IMR-90 (cell line): ENCODE data around the gene SLC9A7. TPM values are rescaled to one million over a fixed set of nuclear protein-coding genes. Genes with fewer than 3 reads are reported as not detected.

ENCODE experiments used
- ATAC-seq: fragments of 200-7000 bp; cut with Tn5 transposase; 2 replicates; pipeline ENCODE4 v1.9.1; 2020; ENCODE audit warnings: low read depth, mild to moderate bottlenecking, moderate library complexity
- BruUV-seq: library from RNA; stranded (reverse); fragments of 400-500 nt; replicated peaks from 2 replicates; lab custom pipeline; 2021; lab: Mats Ljungman, UMichigan
- CTCF ChIA-PET: fragments of 300-600 bp; formaldehyde crosslinking; extraction: SDS; loops from one replicate; lab custom pipeline; 2021; ENCODE audit warnings: antibody characterized with exemption; lab: Yijun Ruan, JAX
- POLR2A ChIA-PET: fragments of 300-600 bp; sonication (Branson Sonifier 250); formaldehyde crosslinking; loops from one replicate; lab custom pipeline; 2022; ENCODE audit warnings: antibody characterized with exemption; ENCODE audit not compliant: unreplicated experiment; lab: Charles Lee
- DNase-seq: peaks from one replicate; pipeline ENCODE4 v3.0.0; 2013
- H2AFZ ChIP-seq: replicated peaks from 2 replicates; pipeline ENCODE3; 2013; ENCODE audit warnings: low read length, mild to moderate bottlenecking; ENCODE audit not compliant: poor library complexity
- H2AK5ac ChIP-seq: 2 replicates; pipeline ENCODE4 v1.6.1; 2013; ENCODE audit warnings: low read depth, low read length, inconsistent platforms
- H2AK9ac ChIP-seq: replicated peaks from 2 replicates; pipeline ENCODE3; 2013; ENCODE audit warnings: mild to moderate bottlenecking, low read depth, low read length, moderate library complexity; ENCODE audit not compliant: poor library complexity
- H2BK120ac ChIP-seq: 2 replicates; pipeline ENCODE4 v1.6.1; 2013; ENCODE audit warnings: low read depth, low read length, inconsistent platforms
- H2BK15ac ChIP-seq: 3 replicates; pipeline ENCODE4 v1.6.1; 2013; ENCODE audit warnings: low read depth, low read length, inconsistent platforms
- H2BK20ac ChIP-seq: 2 replicates; pipeline ENCODE4 v1.6.1; 2013; ENCODE audit warnings: low read depth, mild to moderate bottlenecking, inconsistent platforms, low read length, moderate library complexity
- H2BK5ac ChIP-seq: 2 replicates; pipeline ENCODE4 v1.6.1; 2013; ENCODE audit warnings: mild to moderate bottlenecking, low read depth, low read length, inconsistent platforms; ENCODE audit not compliant: poor library complexity, severe bottlenecking
- H3K14ac ChIP-seq: replicated peaks from 2 replicates; pipeline ENCODE4 v1.6.1; 2013; ENCODE audit warnings: low read depth, low read length, inconsistent platforms
- H3K18ac ChIP-seq: 2 replicates; pipeline ENCODE4 v1.6.1; 2013; ENCODE audit warnings: low read depth, low read length, control low read depth
- H3K23ac ChIP-seq: 2 replicates; pipeline ENCODE4 v1.6.1; 2013; ENCODE audit warnings: low read depth, low read length, inconsistent platforms
- H3K27ac ChIP-seq: 2 replicates; pipeline ENCODE4 v1.5.1; 2013; ENCODE audit warnings: mild to moderate bottlenecking, control low read depth, low read length; ENCODE audit not compliant: insufficient read depth
- H3K27me3 ChIP-seq: 2 replicates; pipeline ENCODE4 v1.6.1; 2013; ENCODE audit warnings: low read length; ENCODE audit not compliant: control insufficient read depth, insufficient read depth
- H3K36me3 ChIP-seq: 2 replicates; pipeline ENCODE4 v1.6.1; 2013; ENCODE audit warnings: low read length, mixed read lengths; ENCODE audit not compliant: control insufficient read depth, insufficient read depth
- H3K4ac ChIP-seq: 2 replicates; pipeline ENCODE4 v1.6.1; 2013; ENCODE audit warnings: low read depth, low read length, inconsistent platforms
- H3K4me1 ChIP-seq: 2 replicates; pipeline ENCODE4 v1.6.1; 2013; ENCODE audit warnings: low read length, mixed read lengths; ENCODE audit not compliant: control insufficient read depth, insufficient read depth
- H3K4me2 ChIP-seq: 2 replicates; pipeline ENCODE4 v1.6.1; 2013; ENCODE audit warnings: low read depth, mild to moderate bottlenecking, control low read depth, low read length, moderate library complexity
- H3K4me3 ChIP-seq: 2 replicates; pipeline ENCODE4 v1.5.1; 2013; ENCODE audit warnings: low read depth, mild to moderate bottlenecking, control low read depth, low read length, moderate library complexity; ENCODE audit not compliant: insufficient read depth
- H3K56ac ChIP-seq: 2 replicates; pipeline ENCODE4 v1.6.1; 2013; ENCODE audit warnings: low read length, inconsistent platforms; ENCODE audit not compliant: insufficient read depth; ENCODE audit errors: extremely low read depth
- H3K79me1 ChIP-seq, 2 experiments: 2 replicates each; pipeline ENCODE4 v1.6.1; 2013; ENCODE audit warnings: low read length in 2 of 2, inconsistent platforms in 1 of 2, low read depth in 1 of 2
- H3K9ac ChIP-seq: 2 replicates; pipeline ENCODE4 v1.6.1; 2013; ENCODE audit warnings: low read depth, low read length, control low read depth
- H3K9me1 ChIP-seq: 2 replicates; pipeline ENCODE4 v1.6.1; 2013; ENCODE audit warnings: low read length, inconsistent platforms; ENCODE audit not compliant: insufficient read depth
- H3K9me3 ChIP-seq: 2 replicates; pipeline ENCODE4 v1.6.1; 2013; ENCODE audit warnings: low read length; ENCODE audit not compliant: control insufficient read depth, insufficient read depth
- H4K20me1 ChIP-seq: 2 replicates; pipeline ENCODE4 v1.6.1; 2013; ENCODE audit warnings: low read length, inconsistent platforms; ENCODE audit not compliant: insufficient read depth
- H4K5ac ChIP-seq: 2 replicates; pipeline ENCODE4 v1.6.1; 2013; ENCODE audit warnings: mild to moderate bottlenecking, low read depth, low read length, control low read depth
- H4K8ac ChIP-seq, 2 experiments: 2 replicates each; pipeline ENCODE4 v1.6.1; 2013; ENCODE audit warnings: low read depth in 2 of 2, low read length in 2 of 2, control low read depth in 1 of 2, inconsistent platforms in 1 of 2
- H4K91ac ChIP-seq: 2 replicates; pipeline ENCODE4 v1.6.1; 2013; ENCODE audit warnings: low read depth, low read length, inconsistent platforms; ENCODE audit not compliant: insufficient read depth
- BHLHE40 ChIP-seq: fragments of 150-350 bp; IDR thresholded peaks from 2 replicates; pipeline ENCODE4 v1.6.1; 2016; ENCODE audit warnings: mild to moderate bottlenecking, low read depth, low read length
- CEBPB ChIP-seq: IDR thresholded peaks from 2 replicates; pipeline ENCODE4 v1.6.1; 2012; ENCODE audit warnings: low read depth, low read length, improper control_type of control experiment
- FOS ChIP-seq: fragments of 150-350 bp; IDR thresholded peaks from 2 replicates; pipeline ENCODE4 v1.6.1; 2016; ENCODE audit warnings: low read depth, low read length
- MAFK ChIP-seq: IDR thresholded peaks from 2 replicates; pipeline ENCODE4 v1.6.1; 2012; ENCODE audit warnings: low read depth, low read length, improper control_type of control experiment
- MAZ ChIP-seq: IDR thresholded peaks from 2 replicates; pipeline ENCODE4 v1.6.1; 2012; ENCODE audit warnings: low read depth, mild to moderate bottlenecking, low read length, improper control_type of control experiment, moderate library complexity, borderline replicate concordance
- MXI1 ChIP-seq: IDR thresholded peaks from 2 replicates; pipeline ENCODE4 v1.6.1; 2012; ENCODE audit warnings: low read depth, mild to moderate bottlenecking, low read length, moderate library complexity, borderline replicate concordance
- NFE2L2 ChIP-seq: fragments of 150-350 bp; IDR thresholded peaks from 2 replicates; pipeline ENCODE4 v1.6.1; 2016; ENCODE audit warnings: low read depth, mild to moderate bottlenecking, low read length
- POLR2A ChIP-seq: IDR thresholded peaks from 2 replicates; pipeline ENCODE4 v1.6.1; 2012; ENCODE audit warnings: mild to moderate bottlenecking, low read depth, low read length
- RAD21 ChIP-seq: IDR thresholded peaks from 2 replicates; pipeline ENCODE4 v1.6.1; 2012; ENCODE audit warnings: low read length, improper control_type of control experiment
- RCOR1 ChIP-seq: IDR thresholded peaks from 2 replicates; pipeline ENCODE4 v1.6.1; 2012; ENCODE audit warnings: mild to moderate bottlenecking, low read length, improper control_type of control experiment; ENCODE audit not compliant: insufficient replicate concordance
- RFX5 ChIP-seq: IDR thresholded peaks from 2 replicates; pipeline ENCODE4 v1.8.0; 2012; ENCODE audit warnings: low read depth, mild to moderate bottlenecking, low read length, moderate library complexity
- SMC3 ChIP-seq: fragments of 150-350 bp; IDR thresholded peaks from 2 replicates; pipeline ENCODE4 v1.6.1; 2016; ENCODE audit warnings: low read depth, mild to moderate bottlenecking, antibody characterized with exemption, low read length, moderate library complexity
- WGBS, 2 experiments: methylation state at CpG; one replicate each; pipeline versions ENCODE4 v1.1.5 to v1.1.7; 2013; ENCODE audit warnings: missing lambda C conversion rate in 2 of 2; ENCODE audit not compliant: insufficient read length in 1 of 2; ENCODE audit errors: extremely low coverage in 2 of 2; 5-methylcytosine and 5-hydroxymethylcytosine counted together
- dilution Hi-C: fragments of 300-500 bp; cut with HindIII; formaldehyde crosslinking; loops from one replicate; pipeline ENCODE4 v1.14.3; 2018; ENCODE audit warnings: low sequenced_read_pairs; ENCODE audit not compliant: unreplicated experiment
- in situ Hi-C: fragments of 300-500 bp; cut with MboI; formaldehyde crosslinking; loops from 3 replicates; pipeline ENCODE4 v1.14.3; 2019; ENCODE audit warnings: low sequenced_read_pairs, inconsistent platforms, mixed read lengths
- intact Hi-C: fragments of 100-400 bp; cut with micrococcal nuclease; formaldehyde crosslinking; loops from 2 replicates; pipeline ENCODE4 v1.10.0; 2022
- polyA plus RNA-seq, 3 experiments: library from polyadenylated mRNA; depleted of rRNA; stranded (reverse); fragments of >200 nt; gene quantifications; 2 replicates each; pipeline ENCODE4 v1.2.3, GENCODE V29; 2012; ENCODE audit warnings: low replicate concordance in 1 of 3
- total RNA-seq: library from RNA; depleted of rRNA; stranded (reverse); fragments of >200 nt; gene quantifications from 2 replicates; pipeline ENCODE4 v1.2.3, GENCODE V29; 2012
- TF ChIP-seq, protein P1 (sequence below): fragments of 150-350 bp; IDR thresholded peaks from 2 replicates; pipeline ENCODE4 v1.6.1; 2016; ENCODE audit warnings: low read depth, mild to moderate bottlenecking, low read length, moderate library complexity, borderline replicate concordance
- TF ChIP-seq, protein P2 (sequence below): fragments of 150-350 bp; IDR thresholded peaks from 2 replicates; pipeline ENCODE4 v1.6.1; 2017; ENCODE audit warnings: mild to moderate bottlenecking, antibody characterized with exemption, low read length, low read depth

The SLC9A7 gene
- total and polyA plus RNA-seq, 2 of the 4 experiments (the other 2 are of a cell fraction), result 14.4 to 76.4 TPM

DNA sequence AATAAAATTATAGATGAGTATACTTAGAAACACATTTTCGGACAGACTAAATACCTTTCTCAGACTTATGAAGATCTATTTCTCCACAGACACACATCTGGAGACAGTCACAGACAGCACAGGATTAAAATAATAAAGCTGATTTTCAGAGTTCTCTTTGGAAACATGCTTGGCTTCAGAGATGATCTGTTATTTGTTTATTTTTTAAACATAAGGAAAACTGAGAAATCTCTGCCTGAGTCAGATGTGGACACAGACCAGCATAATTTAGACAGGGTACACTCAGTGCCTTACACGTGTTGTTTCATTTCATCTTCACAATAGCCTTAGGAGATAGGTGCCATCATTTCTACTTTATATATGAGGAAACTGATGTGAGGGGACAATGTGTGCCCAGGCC lies 92.1 kb downstream of the SLC9A7 start:
- no CpG with 5 or more reads among the region's 2 CpGs for WGBS, 2 experiments
- Histone ChIP-seq H3K4me2 (no peak overlapping the region), H3K4ac (no peak overlapping the region), H2BK120ac (no peak overlapping the region), H4K91ac (no peak overlapping the region), H3K9me1 (no peaks in the 10 kb centered on the region), H3K9me3 (no peaks in the 10 kb centered on the region), H2AFZ (no peak overlapping the region), H3K4me1 (peaks cover 2% of the 10 kb centered on the region; the same call in 1 of the 2 replicates), H2AK5ac (no peak overlapping the region), H3K56ac (no peak overlapping the region), H3K79me1 (peaks cover 0 to 3% of the 10 kb centered on the region in 2 experiments; a peak in 1 of 4 replicates), H4K20me1 (no peaks in the 10 kb centered on the region), H3K18ac (no peak overlapping the region), H3K27me3 (no peaks in the 10 kb centered on the region; the same call in 1 of the 2 replicates), H2BK20ac (no peak overlapping the region), H3K14ac (no peak overlapping the region), H2BK15ac (no peak overlapping the region), H3K36me3 (no peaks in the 10 kb centered on the region), H2AK9ac (no peak overlapping the region), H3K4me3 (no peak overlapping the region), H3K23ac (no peak overlapping the region), H3K9ac (no peak overlapping the region), H2BK5ac (no peak overlapping the region), H4K8ac (no peak overlapping the region), H3K27ac (no peak overlapping the region), H4K5ac (no peak overlapping the region)
- peak; percentile 44 for ATAC-seq
- peak; percentile 45 for DNase-seq
- TF ChIP-seq BHLHE40 (no peak), MAZ (no peak), MAFK (no peak), CEBPB (no peak), RAD21 (no peak), POLR2A (no peak), MXI1 (no peak), NFE2L2 (no peak), RFX5 (no peak), SMC3 (no peak), RCOR1 (no peak), FOS (no peak)
- TF ChIP-seq, protein P1, sequence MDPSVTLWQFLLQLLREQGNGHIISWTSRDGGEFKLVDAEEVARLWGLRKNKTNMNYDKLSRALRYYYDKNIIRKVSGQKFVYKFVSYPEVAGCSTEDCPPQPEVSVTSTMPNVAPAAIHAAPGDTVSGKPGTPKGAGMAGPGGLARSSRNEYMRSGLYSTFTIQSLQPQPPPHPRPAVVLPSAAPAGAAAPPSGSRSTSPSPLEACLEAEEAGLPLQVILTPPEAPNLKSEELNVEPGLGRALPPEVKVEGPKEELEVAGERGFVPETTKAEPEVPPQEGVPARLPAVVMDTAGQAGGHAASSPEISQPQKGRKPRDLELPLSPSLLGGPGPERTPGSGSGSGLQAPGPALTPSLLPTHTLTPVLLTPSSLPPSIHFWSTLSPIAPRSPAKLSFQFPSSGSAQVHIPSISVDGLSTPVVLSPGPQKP, result no peak
- TF ChIP-seq, protein P2, sequence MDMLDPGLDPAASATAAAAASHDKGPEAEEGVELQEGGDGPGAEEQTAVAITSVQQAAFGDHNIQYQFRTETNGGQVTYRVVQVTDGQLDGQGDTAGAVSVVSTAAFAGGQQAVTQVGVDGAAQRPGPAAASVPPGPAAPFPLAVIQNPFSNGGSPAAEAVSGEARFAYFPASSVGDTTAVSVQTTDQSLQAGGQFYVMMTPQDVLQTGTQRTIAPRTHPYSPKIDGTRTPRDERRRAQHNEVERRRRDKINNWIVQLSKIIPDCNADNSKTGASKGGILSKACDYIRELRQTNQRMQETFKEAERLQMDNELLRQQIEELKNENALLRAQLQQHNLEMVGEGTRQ, result no peak
- no TSS peak for BruUV-seq
- in situ Hi-C loops (no loop called here), intact Hi-C loops (no loop called here), dilution Hi-C loops (no loop called here)
- CTCF ChIA-PET, result no interaction called here
- POLR2A ChIA-PET, result no interaction called here
